ENCODE data around the gene EFS. TPM values are rescaled to one million over a fixed set of nuclear protein-coding genes. Genes with fewer than 3 reads are reported as not detected.

EFS gene
- total RNA-seq, 1 experiment from 2014 or later, result 0.36 TPM

GRCh38 chr14:23310546-23310945 lies 54.4 kb downstream of the EFS start:
- H3K4me2 ChIP-seq (ENCODE audit: low read length), result no peak overlapping the region
- peaks cover 24% of the 10 kb centered on the region for H3K4me1 ChIP-seq (ENCODE audit: insufficient read depth, low read length)
- no TSS peak for BruUV-seq (replicated peaks)
- no peaks in the 10 kb centered on the region for H3F3A ChIP-seq (ENCODE audit: low read length, unreplicated experiment)
- DNase-seq (no peak), ATAC-seq (no peak)
- no peak overlapping the region for H2AFZ ChIP-seq (ENCODE audit: low read length)
- no peaks in the 10 kb centered on the region for H4K20me1 ChIP-seq (ENCODE audit: low read length)
- H3K9ac ChIP-seq (ENCODE audit: low read length), result no peak overlapping the region
- intact Hi-C loops (cut with micrococcal nuclease), result no loop called here
- no peak overlapping the region for H3K4me3 ChIP-seq (ENCODE audit: low read length)
- peaks cover 10% of the 10 kb centered on the region; the same call in 1 of the 2 replicates for H3K36me3 ChIP-seq (ENCODE audit: low read depth, low read length)
- POLR2A ChIA-PET (ENCODE audit: unreplicated experiment), result no interaction called here
- H3K9me3 ChIP-seq (ENCODE audit: low read length), result no peaks in the 10 kb centered on the region
- CTCF ChIA-PET, result no interaction called here
- no peaks in the 10 kb centered on the region for H3K9me2 ChIP-seq (replicated peaks; ENCODE audit: low read length)
- no peak overlapping the region for H3K27ac ChIP-seq (ENCODE audit: low read length)
- no peak for TF ChIP-seq EZH2phosphoT487 (IDR thresholded peaks at IDR 0.05; ENCODE audit: borderline replicate concordance, low read length)
- no peak for TF ChIP-seq EZH2 (IDR thresholded peaks at IDR 0.05; ENCODE audit: low read length, unreplicated experiment)
- no peak for TF ChIP-seq CTCF (conservative IDR thresholded peaks at IDR 0.05; ENCODE audit: low read depth, low read length)
- no peaks in the 10 kb centered on the region for H3K27me3 ChIP-seq (ENCODE audit: low read length)
- peaks cover 47% of the 10 kb centered on the region for H3K79me2 ChIP-seq (ENCODE audit: low read length)

GRCh38 chr14:23308721-23309445 lies 56.1 kb downstream of the EFS start:
- Histone ChIP-seq H3K4me3 (ENCODE audit: low read length) (peak overlapping the region; percentile 86; the same call in 1 of the 2 replicates), H3K36me3 (ENCODE audit: low read depth, low read length) (peaks cover 10% of the 10 kb centered on the region; the same call in 1 of the 2 replicates), H3F3A (ENCODE audit: low read length, unreplicated experiment) (no peaks in the 10 kb centered on the region), H3K9me2 (replicated peaks; ENCODE audit: low read length) (no peaks in the 10 kb centered on the region), H3K4me1 (ENCODE audit: insufficient read depth, low read length) (peaks cover 24% of the 10 kb centered on the region), H3K27ac (ENCODE audit: low read length) (no peak overlapping the region), H3K9ac (ENCODE audit: low read length) (no peak overlapping the region), H3K9me3 (ENCODE audit: low read length) (no peaks in the 10 kb centered on the region), H3K79me2 (ENCODE audit: low read length) (peaks cover 47% of the 10 kb centered on the region), H3K27me3 (ENCODE audit: low read length) (no peaks in the 10 kb centered on the region), H3K4me2 (ENCODE audit: low read length) (peak overlapping the region; percentile 88), H2AFZ (ENCODE audit: low read length) (no peak overlapping the region), H4K20me1 (ENCODE audit: low read length) (no peaks in the 10 kb centered on the region)
- BruUV-seq (replicated peaks), result no TSS peak
- DNase-seq, result no peak
- CTCF ChIA-PET, result interaction anchor here (0.6 kb wide), 1 partner anchor 10 kb away, joined by 3 read pairs; no protein-coding TSS in a partner anchor
- TF ChIP-seq EZH2 (IDR thresholded peaks at IDR 0.05; ENCODE audit: low read length, unreplicated experiment) (no peak), CTCF (conservative IDR thresholded peaks at IDR 0.05; ENCODE audit: low read depth, low read length) (no peak), EZH2phosphoT487 (IDR thresholded peaks at IDR 0.05; ENCODE audit: borderline replicate concordance, low read length) (no peak)
- intact Hi-C loops (cut with micrococcal nuclease), result loop anchor here (5.0 to 10.0 kb wide), 3 partner anchors 158 to 544 kb away; partner anchors contain the start of genes NGDN and OXA1L
- POLR2A ChIA-PET (ENCODE audit: unreplicated experiment), result no interaction called here
- no peak for ATAC-seq
